ENCODE results near the gene WASHC3. TPM values are rescaled to one million over a fixed set of nuclear protein-coding genes. Genes with fewer than 3 reads are reported as not detected.

Gene WASHC3
- total RNA-seq, 1 donor from 2014 or later = 37.1 TPM

GRCh38 chr12:102043928-102044327 is 17.9 kb downstream of the WASHC3 start:
- no peaks in the 10 kb centered on the region for H3K27me3 ChIP-seq (ENCODE audit: control insufficient read depth, insufficient read depth, low read length)
- no peak for TF ChIP-seq CTCF (IDR thresholded peaks at IDR 0.05; ENCODE audit: insufficient read depth, low read length, severe bottlenecking)
- H3K4me3 ChIP-seq (ENCODE audit: low read depth, low read length) = no peak overlapping the region
- FAIRE-seq (no peak), DNase-seq (ENCODE audit: low read depth) (no peak)
- peaks cover 3% of the 10 kb centered on the region for H3K36me3 ChIP-seq (ENCODE audit: control insufficient read depth, insufficient read depth, low read length)

GRCh38 chr12:102033991-102034745 is 27.6 kb downstream of the WASHC3 start:
- DNase-seq (ENCODE audit: low read depth) (peak; percentile 62), FAIRE-seq (no peak)
- H3K36me3 ChIP-seq (ENCODE audit: control insufficient read depth, insufficient read depth, low read length) = peaks cover 1% of the 10 kb centered on the region
- TF ChIP-seq CTCF (IDR thresholded peaks at IDR 0.05; ENCODE audit: insufficient read depth, low read length, severe bottlenecking) = no peak
- no peaks in the 10 kb centered on the region for H3K27me3 ChIP-seq (ENCODE audit: control insufficient read depth, insufficient read depth, low read length)
- H3K4me3 ChIP-seq (ENCODE audit: low read depth, low read length) = no peak overlapping the region

GRCh38 chr12:102031852-102032251 is 29.9 kb downstream of the WASHC3 start:
- Histone ChIP-seq H3K4me3 (ENCODE audit: low read depth, low read length) (no peak overlapping the region), H3K27me3 (ENCODE audit: control insufficient read depth, insufficient read depth, low read length) (no peaks in the 10 kb centered on the region), H3K36me3 (ENCODE audit: control insufficient read depth, insufficient read depth, low read length) (peaks cover 1% of the 10 kb centered on the region)
- no peak for DNase-seq (ENCODE audit: low read depth)
- FAIRE-seq = no peak
- TF ChIP-seq CTCF (IDR thresholded peaks at IDR 0.05; ENCODE audit: insufficient read depth, low read length, severe bottlenecking) = no peak

- TF ChIP-seq CTCF (IDR thresholded peaks at IDR 0.05; ENCODE audit: insufficient read depth, low read length, severe bottlenecking) = no peak
- H3K4me3 ChIP-seq (ENCODE audit: low read depth, low read length) = no peak overlapping the region
- no peaks in the 10 kb centered on the region for H3K27me3 ChIP-seq (ENCODE audit: control insufficient read depth, insufficient read depth, low read length)
- no peak for FAIRE-seq
- no peak for DNase-seq (ENCODE audit: low read depth)
- H3K36me3 ChIP-seq (ENCODE audit: control insufficient read depth, insufficient read depth, low read length) = no peaks in the 10 kb centered on the region
Measured at GRCh38 chr12:102029141-102029540, 32.6 kb downstream of the WASHC3 start.

GRCh38 chr12:102026728-102027127 is 35.1 kb downstream of the WASHC3 start:
- DNase-seq (ENCODE audit: low read depth) (no peak), FAIRE-seq (no peak)
- Histone ChIP-seq H3K27me3 (ENCODE audit: control insufficient read depth, insufficient read depth, low read length) (no peaks in the 10 kb centered on the region), H3K36me3 (ENCODE audit: control insufficient read depth, insufficient read depth, low read length) (peaks cover 1% of the 10 kb centered on the region), H3K4me3 (ENCODE audit: low read depth, low read length) (no peak overlapping the region)
- no peak for TF ChIP-seq CTCF (IDR thresholded peaks at IDR 0.05; ENCODE audit: insufficient read depth, low read length, severe bottlenecking)

GRCh38 chr12:102024765-102025164 is 37.0 kb downstream of the WASHC3 start:
- DNase-seq (ENCODE audit: low read depth) (no peak), FAIRE-seq (no peak)
- Histone ChIP-seq H3K27me3 (ENCODE audit: control insufficient read depth, insufficient read depth, low read length) (no peaks in the 10 kb centered on the region), H3K4me3 (ENCODE audit: low read depth, low read length) (no peak overlapping the region), H3K36me3 (ENCODE audit: control insufficient read depth, insufficient read depth, low read length) (peaks cover 1% of the 10 kb centered on the region)
- TF ChIP-seq CTCF (IDR thresholded peaks at IDR 0.05; ENCODE audit: insufficient read depth, low read length, severe bottlenecking) = no peak
